GM13977 (cell line): ENCODE measurements around the gene CATSPER1.

Experiments
- DNase-seq: peaks from one replicate; pipeline ENCODE4 v3.0.0; 2012; ENCODE audit warnings: low spot score
- CTCF ChIP-seq: IDR thresholded peaks from 2 replicates; pipeline ENCODE4 v1.5.1; 2012; ENCODE audit warnings: mild to moderate bottlenecking, control low read depth; ENCODE audit not compliant: insufficient read depth; ENCODE audit errors: extremely low read depth, missing control alignments
- in situ Hi-C: fragments of 300-500 bp; cut with MboI; formaldehyde crosslinking; loops from one replicate; pipeline ENCODE4 v1.12.0; 2022; ENCODE audit warnings: low sequenced_read_pairs, low pct_unique_long_range_greater_than_20kb, mixed read lengths, inconsistent platforms; ENCODE audit not compliant: unreplicated experiment

CATSPER1 gene

DNA sequence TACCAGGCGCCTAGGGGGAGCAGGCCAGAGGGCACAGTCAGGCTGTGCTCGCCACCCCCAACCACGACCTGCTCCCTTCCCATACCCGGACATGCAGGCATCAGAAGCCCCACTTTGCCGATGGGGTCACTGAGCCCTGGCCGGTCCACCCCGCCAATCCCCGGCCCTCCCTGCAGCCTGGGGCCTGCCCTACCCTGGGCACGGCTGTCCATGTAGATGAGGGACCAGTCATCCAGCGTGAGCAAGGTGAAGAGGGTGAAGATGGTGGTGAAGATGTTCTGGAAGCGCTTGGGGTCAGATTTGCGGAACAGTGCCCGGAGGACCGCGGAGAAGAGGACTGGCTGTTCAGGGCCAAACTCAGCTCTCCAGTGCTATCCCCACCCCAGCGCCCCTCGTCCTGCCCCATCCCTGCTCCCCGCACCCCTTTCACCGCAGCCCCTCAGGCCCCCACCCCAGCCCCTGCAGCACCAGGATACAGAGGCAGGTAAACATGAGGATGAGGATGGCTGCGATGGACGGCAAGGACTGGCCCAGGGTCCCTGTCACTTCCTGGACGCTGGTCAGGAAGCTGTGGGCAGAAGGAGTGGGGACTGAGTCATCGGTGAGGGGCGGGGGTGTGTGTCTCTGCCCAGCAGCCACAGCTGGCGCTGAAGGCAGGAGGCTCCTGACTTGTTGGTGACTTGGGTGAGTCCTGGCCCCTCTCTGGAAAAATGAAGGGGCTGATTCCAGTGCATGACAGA lies 5.5 kb downstream of the CATSPER1 start:
- TF ChIP-seq CTCF = no peak
- no peak for DNase-seq
- in situ Hi-C loops = no loop called here

GRCh38 chr11:66020212-66020611 lies 6.1 kb downstream of the CATSPER1 start:
- in situ Hi-C loops = no loop called here
- no peak for TF ChIP-seq CTCF
- DNase-seq = no peak

GRCh38 chr11:66017321-66017720 lies 9.0 kb downstream of the CATSPER1 start:
- DNase-seq = no peak
- no peak for TF ChIP-seq CTCF
- in situ Hi-C loops = no loop called here

- TF ChIP-seq CTCF = no peak
- in situ Hi-C loops = no loop called here
- DNase-seq = no peak
Measured at GRCh38 chr11:66016793-66017177, 9.5 kb downstream of the CATSPER1 start.

DNA sequence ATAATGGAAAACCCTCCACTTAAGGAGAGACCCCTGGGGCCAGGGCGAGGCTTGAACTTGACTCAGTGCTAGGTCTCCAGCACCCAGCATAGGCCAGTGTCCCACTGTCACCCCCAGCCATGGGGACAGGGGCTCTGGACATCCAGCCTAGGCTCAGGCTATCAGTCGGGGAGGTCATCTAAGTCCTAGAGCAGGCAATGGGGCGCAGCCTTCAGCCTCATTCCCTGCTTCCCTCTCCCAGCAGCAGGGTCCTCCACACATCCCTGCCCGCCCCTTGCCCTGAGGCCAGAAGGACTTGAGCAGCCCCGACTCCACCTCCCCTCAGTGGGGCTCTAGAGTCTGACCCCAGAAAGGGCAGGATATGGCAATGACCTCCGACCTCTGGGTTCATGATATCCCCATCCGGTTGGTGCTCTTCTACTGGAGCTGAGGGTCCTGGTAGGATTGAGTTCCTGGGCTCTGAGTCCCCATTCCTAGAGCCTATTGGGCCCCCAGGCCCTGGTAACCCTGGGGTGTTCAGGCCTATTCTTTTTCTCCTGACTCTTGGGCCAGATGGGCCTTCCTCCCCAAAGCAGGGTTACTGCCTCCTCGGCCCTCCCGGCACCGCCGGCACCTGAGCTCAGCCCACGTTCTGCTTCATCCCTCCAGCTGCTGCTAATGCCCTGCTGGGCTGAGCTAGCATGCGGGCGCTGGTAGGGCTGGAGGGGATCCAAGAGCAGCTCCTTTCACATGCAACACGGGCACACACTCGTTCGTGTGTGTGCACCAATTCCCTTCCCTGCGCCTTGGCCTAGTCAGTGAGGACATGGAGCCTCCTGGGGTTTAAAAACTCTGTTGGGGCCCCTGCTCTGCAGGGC lies 10.1 kb downstream of the CATSPER1 start:
- in situ Hi-C loops = no loop called here
- TF ChIP-seq CTCF = no peak
- DNase-seq = no peak

DNA sequence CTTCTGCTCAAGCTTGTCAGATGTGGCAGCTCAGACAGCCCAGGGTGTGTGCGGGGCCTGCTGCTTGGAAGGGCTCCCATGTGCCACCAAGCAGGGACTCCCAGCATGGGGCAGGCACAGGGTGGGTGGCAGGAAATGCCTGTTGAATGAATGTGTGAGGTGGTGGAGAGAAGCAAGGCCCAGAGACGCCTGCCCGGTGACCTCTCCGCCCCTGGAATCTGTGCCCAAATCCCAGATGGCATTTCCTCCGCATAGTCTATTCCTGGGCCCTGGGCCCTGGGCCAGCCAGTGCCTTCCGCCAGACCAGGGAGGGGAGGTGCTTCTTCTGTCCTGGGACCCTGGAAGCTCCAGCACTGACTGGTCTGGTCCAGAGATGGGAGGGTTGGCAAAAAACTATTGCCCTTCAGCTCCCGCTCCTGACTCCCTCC lies 10.8 kb downstream of the CATSPER1 start:
- TF ChIP-seq CTCF = no peak
- no peak for DNase-seq
- in situ Hi-C loops = no loop called here
